Hindlimb muscle (tissue), 1 donor: ENCODE data around the gene AHCYL2. TPM values are rescaled to one million over a fixed set of nuclear protein-coding genes. Genes with fewer than 3 reads are reported as not detected.
A peak's percentile ranks its signal among the peaks of the same experiment; 100 is the strongest.
"Not testable (repeated sequence)": the region's sequence is repeated elsewhere in the genome, so short reads cannot be mapped to it uniquely, and the experiment has no call there.

Source experiments
- DNase-seq: peaks from one replicate; pipeline ENCODE4 v3.0.0-alpha.2; 2013
- polyA plus RNA-seq: library from polyadenylated mRNA; unstranded; fragments of 120-200 nt; gene quantifications from one replicate; pipeline ENCODE4 v1.2.1, GENCODE V29; 2013; ENCODE audit not compliant: insufficient read length

Gene AHCYL2
- polyA plus RNA-seq, 1 donor = 19.1 TPM

GRCh38 chr7:129245533-129245932 lies 20.7 kb downstream of the AHCYL2 start:
- DNase-seq = no peak

- no peak for DNase-seq
These were observed 22.3 kb downstream of the AHCYL2 start for GRCh38 chr7:129247087-129247486.

- no peak for DNase-seq
These were observed 27.3 kb downstream of the AHCYL2 start for GRCh38 chr7:129252128-129252527.

- not testable (repeated sequence) for DNase-seq
These were observed 27.8 kb downstream of the AHCYL2 start for GRCh38 chr7:129252603-129253002.

GRCh38 chr7:129255800-129256199 lies 31.0 kb downstream of the AHCYL2 start:
- DNase-seq = no peak

- no peak for DNase-seq
These were observed 31.4 kb downstream of the AHCYL2 start for GRCh38 chr7:129256221-129256620.

GRCh38 chr7:129257168-129257567 lies 32.3 kb downstream of the AHCYL2 start:
- no peak for DNase-seq

- DNase-seq = no peak
These were observed 34.0 kb downstream of the AHCYL2 start for GRCh38 chr7:129258649-129259389.

GRCh38 chr7:129262324-129262723 lies 37.5 kb downstream of the AHCYL2 start:
- DNase-seq = no peak

GRCh38 chr7:129263168-129263567 lies 38.3 kb downstream of the AHCYL2 start:
- no peak for DNase-seq

GRCh38 chr7:129264534-129264933 lies 39.7 kb downstream of the AHCYL2 start:
- no peak for DNase-seq

- DNase-seq = no peak
These were observed 40.5 kb downstream of the AHCYL2 start for GRCh38 chr7:129265328-129265727.

GRCh38 chr7:129266181-129266580 lies 41.4 kb downstream of the AHCYL2 start:
- no peak for DNase-seq

- DNase-seq = no peak
These were observed 45.2 kb downstream of the AHCYL2 start for GRCh38 chr7:129270077-129270476.

- DNase-seq = no peak
These were observed 46.9 kb downstream of the AHCYL2 start for GRCh38 chr7:129271500-129272355.

- no peak for DNase-seq
These were observed 49.1 kb downstream of the AHCYL2 start for GRCh38 chr7:129273936-129274335.

- DNase-seq = no peak
These were observed 52.8 kb downstream of the AHCYL2 start for GRCh38 chr7:129277629-129278028.

GRCh38 chr7:129278688-129279087 lies 53.9 kb downstream of the AHCYL2 start:
- no peak for DNase-seq

- DNase-seq = no peak
These were observed 54.9 kb downstream of the AHCYL2 start for GRCh38 chr7:129279757-129280156.

GRCh38 chr7:129281163-129281562 lies 56.3 kb downstream of the AHCYL2 start:
- no peak for DNase-seq

GRCh38 chr7:129282865-129283264 lies 58.0 kb downstream of the AHCYL2 start:
- no peak for DNase-seq

- DNase-seq = no peak
These were observed 59.1 kb downstream of the AHCYL2 start for GRCh38 chr7:129283936-129284335.

GRCh38 chr7:129285111-129285510 lies 60.3 kb downstream of the AHCYL2 start:
- DNase-seq = peak; percentile 15

- DNase-seq = no peak
These were observed 68.0 kb downstream of the AHCYL2 start for GRCh38 chr7:129292861-129293260.
